ENCODE data around the gene TRAPPC10. TPM values are rescaled to one million over a fixed set of nuclear protein-coding genes. Genes with fewer than 3 reads are reported as not detected.
"Not testable (repeated sequence)": the region's sequence is repeated elsewhere in the genome, so short reads cannot be mapped to it uniquely, and the experiment has no call there.

TRAPPC10 gene
- total and polyA plus RNA-seq, 3 experiments from 2014 or later = 45.1 to 54.7 (median 50.0) TPM

- H3K36me3 ChIP-seq (ENCODE audit: insufficient read depth, low read length); H3K36me3 Mint-ChIP-seq; H3K4me1 ChIP-seq (ENCODE audit: insufficient read depth, low read length); H3K4me3 ChIP-seq (ENCODE audit: low read length); H3K27ac Mint-ChIP-seq; H3K4me3 Mint-ChIP-seq; H3K27me3 ChIP-seq (ENCODE audit: insufficient read depth, low read length, poor library complexity, severe bottlenecking); H3K27me3 Mint-ChIP-seq; H3K9me3 ChIP-seq (ENCODE audit: low read length); H3K9me3 Mint-ChIP-seq; H3K27ac ChIP-seq (ENCODE audit: low read depth, low read length); CTCF ChIA-PET; POLR2A ChIA-PET; H3K4me1 Mint-ChIP-seq: not testable (repeated sequence)
- peak in 1 of 5 donors; percentile 7 for DNase-seq
Observed at GRCh38 chr21:44155231-44155993, 143.3 kb downstream of the TRAPPC10 start.

GRCh38 chr21:44155994-44156380 is 143.9 kb downstream of the TRAPPC10 start:
- H3K36me3 Mint-ChIP-seq = not testable (repeated sequence)

More at GRCh38 chr21:44155994-44156380, 143.9 kb downstream of the TRAPPC10 start:
- H3K27me3 ChIP-seq (ENCODE audit: insufficient read depth, low read length, poor library complexity, severe bottlenecking); POLR2A ChIA-PET; H3K4me3 Mint-ChIP-seq; H3K27ac ChIP-seq (ENCODE audit: low read depth, low read length); H3K36me3 ChIP-seq (ENCODE audit: insufficient read depth, low read length); H3K9me3 ChIP-seq (ENCODE audit: low read length); H3K4me1 ChIP-seq (ENCODE audit: insufficient read depth, low read length); H3K27ac Mint-ChIP-seq; H3K4me1 Mint-ChIP-seq; H3K27me3 Mint-ChIP-seq; CTCF ChIA-PET; H3K4me3 ChIP-seq (ENCODE audit: low read length); DNase-seq; H3K9me3 Mint-ChIP-seq: not testable (repeated sequence)

Other genes with a start within 250 kb of the TRAPPC10 start
- 10 to 100 TPM; 48.0 to 48.4 TPM for gene CSTB, start 236.0 kb upstream of the TRAPPC10 start, total RNA-seq
- gene CSTB, start 236.0 kb upstream of the TRAPPC10 start, polyA plus RNA-seq = 79.1 TPM
- 10 to 100 TPM; 87.4 to 93.4 TPM for gene RRP1, start 222.7 kb upstream of the TRAPPC10 start, total RNA-seq
- gene RRP1, start 222.7 kb upstream of the TRAPPC10 start, polyA plus RNA-seq = 21.8 TPM
- 10 to 100 TPM; 66.5 to 69.3 TPM for gene AGPAT3, start 147.1 kb upstream of the TRAPPC10 start, total RNA-seq
- gene AGPAT3, start 147.1 kb upstream of the TRAPPC10 start, polyA plus RNA-seq = 15.9 TPM
- 10 to 100 TPM; 10.4 to 15.5 TPM for gene PWP2, start 95.1 kb downstream of the TRAPPC10 start, total RNA-seq
- 13.2 TPM for gene PWP2, start 95.1 kb downstream of the TRAPPC10 start, polyA plus RNA-seq
- 1 to 10 TPM; 7.6 to 9.0 TPM for gene GATD3, start 121.4 kb downstream of the TRAPPC10 start, total RNA-seq
- 47.3 TPM for gene GATD3, start 121.4 kb downstream of the TRAPPC10 start, polyA plus RNA-seq
- 1 to 10 TPM; 1.3 to 1.6 TPM for gene ICOSLG, start 228.6 kb downstream of the TRAPPC10 start, total RNA-seq
- gene ICOSLG, start 228.6 kb downstream of the TRAPPC10 start, polyA plus RNA-seq = 2.3 TPM
- not detected for gene DNMT3L, start 249.6 kb downstream of the TRAPPC10 start, total RNA-seq
- not detected for gene DNMT3L, start 249.6 kb downstream of the TRAPPC10 start, polyA plus RNA-seq

All from CD8-positive, alpha-beta memory T cell (primary cell).